Sigmoid colon (tissue), 4 donors: ENCODE data around the gene ARSD.

Experiments used
- EP300 ChIP-seq, 4 donors: sonication (generic); formaldehyde crosslinking; IDR thresholded peaks; one replicate each; pipeline ENCODE4 v1.6.1; 2017; ENCODE audit warnings: antibody characterized with exemption in 4 of 4
- POLR2A ChIP-seq, 2 donors: fragments of 450-650 bp; IDR thresholded peaks; one replicate each; pipeline ENCODE4 v1.6.1; 2016; ENCODE audit warnings: antibody characterized with exemption in 2 of 2, mild to moderate bottlenecking in 2 of 2, moderate library complexity in 2 of 2
- POLR2AphosphoS5 ChIP-seq, 4 donors: sonication (generic); formaldehyde crosslinking; IDR thresholded peaks; one replicate each; pipeline ENCODE4 v1.6.1; 2017; ENCODE audit warnings: antibody characterized with exemption in 4 of 4
- TF ChIP-seq, protein P1 (sequence below), 4 experiments: fragments of 450-650 bp in 3 of 4; fragments of 200-600 bp in 1 of 4; IDR thresholded peaks; one replicate each; pipeline ENCODE4 v1.5.1; 2016 to 2019; ENCODE audit warnings: antibody characterized with exemption in 4 of 4, mild to moderate bottlenecking in 3 of 4, moderate library complexity in 2 of 4

DNA sequence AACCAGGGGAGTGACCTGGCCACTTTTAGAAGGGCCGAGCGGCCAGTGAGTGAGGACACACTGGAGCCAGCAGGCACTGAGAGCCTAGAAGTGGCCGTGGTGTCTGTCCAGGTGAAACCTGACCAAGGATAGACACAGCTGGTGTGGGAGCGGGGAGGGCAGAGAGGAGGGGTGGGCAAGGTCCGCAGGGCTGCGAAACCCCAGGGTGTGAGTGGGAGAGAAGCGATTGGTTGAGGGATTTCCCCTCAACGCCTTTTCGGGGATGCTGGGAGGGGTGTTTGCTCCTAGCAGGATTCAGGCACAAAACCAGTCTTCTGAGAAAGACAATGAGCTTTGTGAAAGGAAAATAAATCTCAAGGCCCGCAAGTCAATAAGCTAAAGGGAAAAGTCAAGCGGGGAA lies 33.2 kb upstream of the ARSD start:
- TF ChIP-seq, protein P1, sequence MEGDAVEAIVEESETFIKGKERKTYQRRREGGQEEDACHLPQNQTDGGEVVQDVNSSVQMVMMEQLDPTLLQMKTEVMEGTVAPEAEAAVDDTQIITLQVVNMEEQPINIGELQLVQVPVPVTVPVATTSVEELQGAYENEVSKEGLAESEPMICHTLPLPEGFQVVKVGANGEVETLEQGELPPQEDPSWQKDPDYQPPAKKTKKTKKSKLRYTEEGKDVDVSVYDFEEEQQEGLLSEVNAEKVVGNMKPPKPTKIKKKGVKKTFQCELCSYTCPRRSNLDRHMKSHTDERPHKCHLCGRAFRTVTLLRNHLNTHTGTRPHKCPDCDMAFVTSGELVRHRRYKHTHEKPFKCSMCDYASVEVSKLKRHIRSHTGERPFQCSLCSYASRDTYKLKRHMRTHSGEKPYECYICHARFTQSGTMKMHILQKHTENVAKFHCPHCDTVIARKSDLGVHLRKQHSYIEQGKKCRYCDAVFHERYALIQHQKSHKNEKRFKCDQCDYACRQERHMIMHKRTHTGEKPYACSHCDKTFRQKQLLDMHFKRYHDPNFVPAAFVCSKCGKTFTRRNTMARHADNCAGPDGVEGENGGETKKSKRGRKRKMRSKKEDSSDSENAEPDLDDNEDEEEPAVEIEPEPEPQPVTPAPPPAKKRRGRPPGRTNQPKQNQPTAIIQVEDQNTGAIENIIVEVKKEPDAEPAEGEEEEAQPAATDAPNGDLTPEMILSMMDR (IDR thresholded peaks at IDR 0.05) = no peak
- TF ChIP-seq POLR2AphosphoS5 (IDR thresholded peaks at IDR 0.05) (no peak), POLR2A (IDR thresholded peaks at IDR 0.05) (no peak), EP300 (IDR thresholded peaks at IDR 0.05) (no peak)
